Measurements from ENCODE around the gene CDPF1.
A peak's percentile ranks its signal among the peaks of the same experiment; 100 is the strongest.

Gene CDPF1

GRCh38 chr22:46240073-46240472, 10.0 kb downstream of the CDPF1 start:
- H3K4me3 ChIP-seq, result no peak overlapping the region
- H3K36me3 ChIP-seq (ENCODE audit: insufficient read depth, low read length), result no peaks in the 10 kb centered on the region; the same call in 1 of the 2 replicates
- DNase-seq (ENCODE audit: low read depth, low spot score), result no peak
- no peaks in the 10 kb centered on the region for H3K9me3 ChIP-seq (ENCODE audit: low read depth, low read length)
- TF ChIP-seq EZH2 (IDR thresholded peaks at IDR 0.05), result no peak
- no peak for TF ChIP-seq FOXP2 (optimal IDR thresholded peaks at IDR 0.05; ENCODE audit: control extremely low read depth, extremely low read length, insufficient read depth)
- TF ChIP-seq POLR2AphosphoS5 (IDR thresholded peaks at IDR 0.05; ENCODE audit: borderline replicate concordance, low read depth, low read length), result no peak
- no peak overlapping the region for H3K27ac ChIP-seq
- H3K9ac ChIP-seq (ENCODE audit: insufficient read length), result no peak overlapping the region

GRCh38 chr22:46239261-46240048, 10.6 kb downstream of the CDPF1 start:
- H3K9ac ChIP-seq (ENCODE audit: insufficient read length), result no peak overlapping the region
- no peak for TF ChIP-seq FOXP2 (optimal IDR thresholded peaks at IDR 0.05; ENCODE audit: control extremely low read depth, extremely low read length, insufficient read depth)
- TF ChIP-seq EZH2 (IDR thresholded peaks at IDR 0.05), result no peak
- TF ChIP-seq POLR2AphosphoS5 (IDR thresholded peaks at IDR 0.05; ENCODE audit: borderline replicate concordance, low read depth, low read length), result no peak
- H3K9me3 ChIP-seq (ENCODE audit: low read depth, low read length), result no peaks in the 10 kb centered on the region
- no peaks in the 10 kb centered on the region; the same call in 1 of the 2 replicates for H3K36me3 ChIP-seq (ENCODE audit: insufficient read depth, low read length)
- DNase-seq (ENCODE audit: low read depth, low spot score), result no peak
- H3K4me3 ChIP-seq, result no peak overlapping the region
- H3K27ac ChIP-seq, result no peak overlapping the region

- no peak for TF ChIP-seq POLR2AphosphoS5 (IDR thresholded peaks at IDR 0.05; ENCODE audit: borderline replicate concordance, low read depth, low read length)
- TF ChIP-seq EZH2 (IDR thresholded peaks at IDR 0.05), result no peak
- no peak for TF ChIP-seq FOXP2 (optimal IDR thresholded peaks at IDR 0.05; ENCODE audit: control extremely low read depth, extremely low read length, insufficient read depth)
- H3K27ac ChIP-seq, result no peak overlapping the region
Observed at GRCh38 chr22:46238541-46238940, 11.6 kb downstream of the CDPF1 start.

GRCh38 chr22:46237453-46238124, 12.5 kb downstream of the CDPF1 start:
- no peak overlapping the region for H3K9ac ChIP-seq (ENCODE audit: insufficient read length)
- TF ChIP-seq EZH2 (IDR thresholded peaks at IDR 0.05) (no peak), POLR2AphosphoS5 (IDR thresholded peaks at IDR 0.05; ENCODE audit: borderline replicate concordance, low read depth, low read length) (no peak), FOXP2 (optimal IDR thresholded peaks at IDR 0.05; ENCODE audit: control extremely low read depth, extremely low read length, insufficient read depth) (no peak)

More at GRCh38 chr22:46238541-46238940, 11.6 kb downstream of the CDPF1 start:
- DNase-seq (ENCODE audit: low read depth, low spot score), result no peak
- H3K9me3 ChIP-seq (ENCODE audit: low read depth, low read length), result no peaks in the 10 kb centered on the region
- no peak overlapping the region for H3K4me3 ChIP-seq
- H3K36me3 ChIP-seq (ENCODE audit: insufficient read depth, low read length), result no peaks in the 10 kb centered on the region
- H3K9ac ChIP-seq (ENCODE audit: insufficient read length), result no peak overlapping the region

GRCh38 chr22:46234969-46235368, 15.1 kb downstream of the CDPF1 start:
- no peaks in the 10 kb centered on the region for H3K36me3 ChIP-seq (ENCODE audit: insufficient read depth, low read length)
- no peaks in the 10 kb centered on the region for H3K9me3 ChIP-seq (ENCODE audit: low read depth, low read length)
- no peak overlapping the region for H3K27ac ChIP-seq
- no peak overlapping the region for H3K4me3 ChIP-seq
- no peak overlapping the region for H3K9ac ChIP-seq (ENCODE audit: insufficient read length)
- TF ChIP-seq EZH2 (IDR thresholded peaks at IDR 0.05) (no peak), FOXP2 (optimal IDR thresholded peaks at IDR 0.05; ENCODE audit: control extremely low read depth, extremely low read length, insufficient read depth) (no peak), POLR2AphosphoS5 (IDR thresholded peaks at IDR 0.05; ENCODE audit: borderline replicate concordance, low read depth, low read length) (no peak)
- no peak for DNase-seq (ENCODE audit: low read depth, low spot score)

More at GRCh38 chr22:46237453-46238124, 12.5 kb downstream of the CDPF1 start:
- no peaks in the 10 kb centered on the region for H3K36me3 ChIP-seq (ENCODE audit: insufficient read depth, low read length)
- no peak overlapping the region for H3K27ac ChIP-seq
- DNase-seq (ENCODE audit: low read depth, low spot score), result no peak
- H3K4me3 ChIP-seq, result no peak overlapping the region
- H3K9me3 ChIP-seq (ENCODE audit: low read depth, low read length), result no peaks in the 10 kb centered on the region

- H3K4me3 ChIP-seq, result no peak overlapping the region
- no peaks in the 10 kb centered on the region for H3K9me3 ChIP-seq (ENCODE audit: low read depth, low read length)
- TF ChIP-seq POLR2AphosphoS5 (IDR thresholded peaks at IDR 0.05; ENCODE audit: borderline replicate concordance, low read depth, low read length) (no peak), FOXP2 (optimal IDR thresholded peaks at IDR 0.05; ENCODE audit: control extremely low read depth, extremely low read length, insufficient read depth) (no peak), EZH2 (IDR thresholded peaks at IDR 0.05) (no peak)
- no peak for DNase-seq (ENCODE audit: low read depth, low spot score)
- H3K36me3 ChIP-seq (ENCODE audit: insufficient read depth, low read length), result no peaks in the 10 kb centered on the region
- peak overlapping the region; percentile 32 for H3K9ac ChIP-seq (ENCODE audit: insufficient read length)
- H3K27ac ChIP-seq, result no peak overlapping the region
Observed at GRCh38 chr22:46233231-46233630, 16.9 kb downstream of the CDPF1 start.

- TF ChIP-seq FOXP2 (optimal IDR thresholded peaks at IDR 0.05; ENCODE audit: control extremely low read depth, extremely low read length, insufficient read depth) (no peak), EZH2 (IDR thresholded peaks at IDR 0.05) (no peak), POLR2AphosphoS5 (IDR thresholded peaks at IDR 0.05; ENCODE audit: borderline replicate concordance, low read depth, low read length) (no peak)
- H3K27ac ChIP-seq, result no peak overlapping the region
Observed at GRCh38 chr22:46230262-46230901, 19.7 kb downstream of the CDPF1 start.

GRCh38 chr22:46229701-46230100, 20.4 kb downstream of the CDPF1 start:
- no peak overlapping the region for H3K9ac ChIP-seq (ENCODE audit: insufficient read length)
- no peaks in the 10 kb centered on the region for H3K9me3 ChIP-seq (ENCODE audit: low read depth, low read length)
- no peaks in the 10 kb centered on the region for H3K36me3 ChIP-seq (ENCODE audit: insufficient read depth, low read length)
- H3K4me3 ChIP-seq, result no peak overlapping the region
- no peak overlapping the region for H3K27ac ChIP-seq
- TF ChIP-seq EZH2 (IDR thresholded peaks at IDR 0.05), result no peak
- TF ChIP-seq FOXP2 (optimal IDR thresholded peaks at IDR 0.05; ENCODE audit: control extremely low read depth, extremely low read length, insufficient read depth), result no peak
- no peak for DNase-seq (ENCODE audit: low read depth, low spot score)

More at GRCh38 chr22:46230262-46230901, 19.7 kb downstream of the CDPF1 start:
- Histone ChIP-seq H3K9ac (ENCODE audit: insufficient read length) (no peak overlapping the region), H3K9me3 (ENCODE audit: low read depth, low read length) (no peaks in the 10 kb centered on the region), H3K4me3 (no peak overlapping the region), H3K36me3 (ENCODE audit: insufficient read depth, low read length) (no peaks in the 10 kb centered on the region)
- DNase-seq (ENCODE audit: low read depth, low spot score), result no peak
